Smooth muscle cell (in vitro differentiated cells): ENCODE measurements around the gene MSMP. TPM values are rescaled to one million over a fixed set of nuclear protein-coding genes. Genes with fewer than 3 reads are reported as not detected.
A peak's percentile ranks its signal among the peaks of the same experiment; 100 is the strongest.

Experiments
- DNase-seq: peaks from one replicate; lab custom pipeline; 2025; ENCODE audit not compliant: unreplicated experiment; lab: John Stamatoyannopoulos, UW
- H2AFZ ChIP-seq: fragments of 200-600 bp; sonication (generic); 2 replicates; pipeline ENCODE4 v1.6.0; 2016; ENCODE audit warnings: antibody characterized with exemption, low read depth, mild to moderate bottlenecking
- H3F3A ChIP-seq: fragments of 200-600 bp; sonication (generic); 2 replicates; pipeline ENCODE4 v1.6.0; 2017; ENCODE audit warnings: antibody characterized with exemption, low read depth
- H3K27ac ChIP-seq: fragments of 200-600 bp; sonication (generic); 2 replicates; pipeline ENCODE4 v1.5.1; 2016; ENCODE audit warnings: low read depth, mild to moderate bottlenecking
- H3K27me3 ChIP-seq: fragments of 200-600 bp; sonication (generic); 2 replicates; pipeline ENCODE4 v1.6.1; 2016; ENCODE audit warnings: low read depth, mild to moderate bottlenecking
- H3K36me3 ChIP-seq: fragments of 200-600 bp; sonication (generic); 2 replicates; pipeline ENCODE4 v1.5.1; 2016; ENCODE audit warnings: low read depth
- H3K4me1 ChIP-seq: fragments of 200-600 bp; sonication (generic); 2 replicates; pipeline ENCODE4 v1.5.1; 2016; ENCODE audit warnings: low read depth
- H3K4me2 ChIP-seq: fragments of 200-600 bp; sonication (generic); 2 replicates; pipeline ENCODE4 v1.6.0; 2016; ENCODE audit warnings: mild to moderate bottlenecking
- H3K4me3 ChIP-seq: fragments of 200-600 bp; sonication (generic); 2 replicates; pipeline ENCODE4 v1.5.1; 2016; ENCODE audit warnings: mild to moderate bottlenecking
- H3K79me2 ChIP-seq: fragments of 200-600 bp; sonication (generic); 2 replicates; pipeline ENCODE4 v1.6.0; 2016; ENCODE audit warnings: low read depth, mild to moderate bottlenecking
- H3K9ac ChIP-seq: fragments of 200-600 bp; sonication (generic); 2 replicates; pipeline ENCODE4 v1.6.0; 2016; ENCODE audit warnings: low read depth
- H3K9me3 ChIP-seq: fragments of 200-600 bp; sonication (generic); replicated peaks from 2 replicates; pipeline ENCODE4 v1.5.1; 2016; ENCODE audit warnings: low read depth
- H4K20me1 ChIP-seq: fragments of 200-600 bp; sonication (generic); 2 replicates; pipeline ENCODE4 v1.6.0; 2016; ENCODE audit warnings: low read depth
- CTCF ChIP-seq: fragments of 200-600 bp; sonication (generic); IDR thresholded peaks from 2 replicates; pipeline ENCODE4 v1.5.1; 2017; ENCODE audit warnings: borderline replicate concordance, mild to moderate bottlenecking, antibody characterized with exemption; ENCODE audit not compliant: insufficient read depth, poor library complexity, severe bottlenecking
- whole genome bisulfite sequencing: methylation state at CpG from one replicate; pipeline ENCODE4 v1.1.7; 2016; ENCODE audit warnings: low lambda C conversion rate; 5-methylcytosine and 5-hydroxymethylcytosine counted together
- polyA plus RNA-seq: library from polyadenylated mRNA; unstranded; fragments of >200 nt; fragmentation: Nextera tagmentation; extraction: Ambion mirVana; gene quantifications from 2 replicates; pipeline ENCODE4 v1.2.1, GENCODE V29; 2016
- total RNA-seq: library from RNA; depleted of rRNA; stranded (reverse); fragments of >200 nt; gene quantifications from 2 replicates; pipeline ENCODE4 v1.2.3, GENCODE V29; 2014

MSMP gene
- total and polyA plus RNA-seq, 2 experiments from 2014 or later, result not detected

DNA sequence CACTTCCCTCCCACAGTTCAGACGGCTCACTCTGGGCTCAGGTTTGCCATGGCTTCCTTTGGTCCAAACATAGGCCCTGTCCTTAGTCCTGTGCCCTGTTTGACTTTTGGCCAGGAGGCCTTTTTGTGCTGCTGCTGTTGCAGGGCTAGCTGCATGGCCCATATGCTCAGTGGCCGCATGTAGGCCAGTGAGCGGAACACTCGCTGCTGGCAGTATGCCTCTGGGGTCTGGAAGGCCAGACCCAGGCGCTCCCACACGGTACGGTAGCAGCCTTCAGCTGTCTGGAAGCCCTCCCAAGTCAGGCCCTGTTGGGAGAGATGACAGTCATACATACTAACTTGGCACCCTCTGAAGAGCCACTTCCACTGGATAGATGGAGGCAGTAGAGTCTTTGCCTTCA, 16.9 kb downstream of the MSMP start:
- Histone ChIP-seq H3K36me3 (no peaks in the 10 kb centered on the region), H3K4me2 (no peak overlapping the region), H3K27ac (no peak overlapping the region), H3K4me1 (peaks cover 9% of the 10 kb centered on the region), H3K79me2 (peaks cover 27% of the 10 kb centered on the region), H3K4me3 (no peak overlapping the region), H3K27me3 (no peaks in the 10 kb centered on the region), H3K9me3 (no peaks in the 10 kb centered on the region), H3K9ac (no peak overlapping the region), H3F3A (peaks cover 24% of the 10 kb centered on the region), H2AFZ (no peak overlapping the region), H4K20me1 (peaks cover 17% of the 10 kb centered on the region)
- DNase-seq, result no peak
- 88% methylated on average over 7 of the region's 7 CpGs for WGBS
- no peak for TF ChIP-seq CTCF

DNA sequence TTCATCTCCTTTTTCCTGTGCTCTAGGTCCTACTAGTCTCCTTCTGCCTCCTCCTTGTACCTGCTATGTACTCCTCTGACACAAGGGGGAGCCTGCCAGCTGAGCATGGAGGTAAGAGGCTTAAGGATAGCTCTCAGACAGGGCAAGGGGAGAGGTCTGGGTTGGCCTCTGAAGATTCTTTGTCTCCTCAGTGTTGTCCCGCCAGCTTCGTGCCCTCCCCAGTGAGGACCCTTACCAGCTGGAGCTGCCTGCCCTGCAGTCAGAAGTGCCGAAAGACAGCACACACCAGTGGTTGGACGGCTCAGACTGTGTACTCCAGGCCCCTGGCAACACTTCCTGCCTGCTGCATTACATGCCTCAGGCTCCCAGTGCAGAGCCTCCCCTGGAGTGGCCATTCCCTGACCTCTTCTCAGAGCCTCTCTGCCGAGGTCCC, 17.9 kb downstream of the MSMP start:
- no peaks in the 10 kb centered on the region for H3K9me3 ChIP-seq
- no peak overlapping the region for H2AFZ ChIP-seq
- TF ChIP-seq CTCF, result peak; percentile 64
- no peak overlapping the region for H3K9ac ChIP-seq
- no peak overlapping the region for H3K4me2 ChIP-seq
- H3K27ac ChIP-seq, result peak overlapping the region; percentile 34
- no peaks in the 10 kb centered on the region for H3K36me3 ChIP-seq
- H3K79me2 ChIP-seq, result peaks cover 33% of the 10 kb centered on the region
- no peaks in the 10 kb centered on the region for H3K27me3 ChIP-seq
- H4K20me1 ChIP-seq, result peaks cover 11% of the 10 kb centered on the region
- peaks cover 24% of the 10 kb centered on the region for H3F3A ChIP-seq
- H3K4me1 ChIP-seq, result peaks cover 12% of the 10 kb centered on the region
- 65% methylated on average over 5 of the region's 5 CpGs for WGBS
- DNase-seq, result no peak
- H3K4me3 ChIP-seq, result no peak overlapping the region

GRCh38 chr9:35734096-35734495, 20.0 kb downstream of the MSMP start:
- 87% methylated on average over 3 of the region's 3 CpGs for WGBS
- no peak for TF ChIP-seq CTCF
- H3K36me3 ChIP-seq, result no peaks in the 10 kb centered on the region
- H3K27ac ChIP-seq, result peak overlapping the region; percentile 94
- H3K4me1 ChIP-seq, result peaks cover 26% of the 10 kb centered on the region
- peak overlapping the region; percentile 92 for H3K4me2 ChIP-seq
- H3K79me2 ChIP-seq, result peaks cover 53% of the 10 kb centered on the region
- no peaks in the 10 kb centered on the region for H3K9me3 ChIP-seq
- H3K9ac ChIP-seq, result peak overlapping the region; percentile 92
- H4K20me1 ChIP-seq, result peaks cover 31% of the 10 kb centered on the region
- H3K27me3 ChIP-seq, result no peaks in the 10 kb centered on the region
- no peak overlapping the region for H2AFZ ChIP-seq
- H3K4me3 ChIP-seq, result peak overlapping the region; percentile 83
- DNase-seq, result no peak
- H3F3A ChIP-seq, result peaks cover 28% of the 10 kb centered on the region

DNA sequence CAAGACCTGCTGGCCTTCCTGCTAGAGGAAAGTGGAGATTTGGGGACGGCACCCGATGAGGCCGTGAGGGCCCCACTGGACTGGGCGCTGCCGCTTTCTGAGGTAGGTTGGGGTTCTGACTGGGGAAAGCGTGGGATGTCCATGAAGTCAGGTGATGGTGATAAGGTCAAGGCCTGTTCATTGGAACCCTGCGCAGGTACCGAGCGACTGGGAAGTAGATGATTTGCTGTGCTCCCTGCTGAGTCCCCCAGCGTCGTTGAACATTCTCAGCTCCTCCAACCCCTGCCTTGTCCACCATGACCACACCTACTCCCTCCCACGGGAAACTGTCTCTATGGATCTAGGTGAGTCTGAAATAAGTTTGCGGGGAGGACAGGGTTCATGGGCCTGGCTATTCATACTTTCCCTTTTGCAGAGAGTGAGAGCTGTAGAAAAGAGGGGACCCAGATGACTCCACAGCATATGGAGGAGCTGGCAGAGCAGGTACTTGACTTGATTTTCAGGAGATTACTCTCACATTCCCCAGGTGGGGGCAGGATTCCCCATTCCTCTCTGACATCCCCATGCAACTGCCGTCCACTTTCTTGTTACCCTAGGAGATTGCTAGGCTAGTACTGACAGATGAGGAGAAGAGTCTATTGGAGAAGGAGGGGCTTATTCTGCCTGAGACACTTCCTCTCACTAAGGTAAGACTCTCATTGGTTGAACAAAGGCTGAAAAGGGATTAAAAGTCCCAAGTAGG, 21.1 kb downstream of the MSMP start:
- H4K20me1 ChIP-seq, result peaks cover 41% of the 10 kb centered on the region
- peak overlapping the region; percentile 92 for H3K4me2 ChIP-seq
- H2AFZ ChIP-seq, result no peak overlapping the region
- WGBS, result 3% methylated on average over 14 of the region's 14 CpGs
- H3K27ac ChIP-seq, result peak overlapping the region; percentile 94
- no peaks in the 10 kb centered on the region for H3K27me3 ChIP-seq
- peak overlapping the region; percentile 83 for H3K4me3 ChIP-seq
- peaks cover 37% of the 10 kb centered on the region for H3K4me1 ChIP-seq
- no peak for TF ChIP-seq CTCF
- peaks cover 62% of the 10 kb centered on the region for H3K79me2 ChIP-seq
- no peak for DNase-seq
- H3K9ac ChIP-seq, result peak overlapping the region; percentile 92
- peaks cover 28% of the 10 kb centered on the region for H3F3A ChIP-seq
- no peaks in the 10 kb centered on the region for H3K36me3 ChIP-seq
- H3K9me3 ChIP-seq, result no peaks in the 10 kb centered on the region
